Naive thymus-derived CD4-positive, alpha-beta T cell (primary cell): Measurements from ENCODE around the gene RPUSD3. TPM values are rescaled to one million over a fixed set of nuclear protein-coding genes. Genes with fewer than 3 reads are reported as not detected.

Experiments used
- polyA plus RNA-seq, 2 donors: library from polyadenylated mRNA; unstranded; fragments of 300-500 nt; fragmentation: Illumina TruSeq; gene quantifications; one replicate each; pipeline ENCODE4 v1.2.3, GENCODE V29; 2021
- total RNA-seq, 6 experiments: library from RNA in 5 of 6; stranded (reverse) in 5 of 6; gene quantifications; 1 replicate in 5 of 6; 2 replicates in 1 of 6; pipeline ENCODE4 v1.2.3 and lab custom pipeline; 2021 to 2026

The RPUSD3 gene
- total and polyA plus RNA-seq, 7 experiments from 2014 or later, result 17.7 to 72.6 (median 61.1) TPM

Other genes starting within 250 kb of the RPUSD3 start
- gene MTMR14, start 194.5 kb downstream of the RPUSD3 start, total RNA-seq, result 10 to 100 TPM; 51.0 to 92.3 (median 74.5) TPM
- 10 to 100 TPM; 53.2 to 67.9 TPM for gene MTMR14, start 194.5 kb downstream of the RPUSD3 start, polyA plus RNA-seq
- 1 to 10 TPM in 1 of 5 experiments, under 1 TPM in 2, not detected in 2; 0.16 to 1.2 (median 0.35) TPM for gene CPNE9, start 140.2 kb downstream of the RPUSD3 start, total RNA-seq
- gene CPNE9, start 140.2 kb downstream of the RPUSD3 start, polyA plus RNA-seq, result under 1 TPM in 1 of 2 donors, not detected in 1; 0.67 TPM
- gene BRPF1, start 112.3 kb downstream of the RPUSD3 start, total RNA-seq, result 10 to 100 TPM; 32.0 to 42.4 (median 39.5) TPM
- gene BRPF1, start 112.3 kb downstream of the RPUSD3 start, polyA plus RNA-seq, result 10 to 100 TPM in 1 of 2 donors, 1 to 10 TPM in 1; 9.2 to 24.6 TPM
- gene OGG1, start 94.1 kb downstream of the RPUSD3 start, total RNA-seq, result 10 to 100 TPM; 18.8 to 42.9 (median 31.6) TPM
- gene OGG1, start 94.1 kb downstream of the RPUSD3 start, polyA plus RNA-seq, result 10 to 100 TPM; 18.4 to 26.8 TPM
- gene CAMK1, start 74.1 kb downstream of the RPUSD3 start, total RNA-seq, result 10 to 100 TPM in 2 of 5 experiments, 1 to 10 TPM in 3; 2.1 to 36.3 (median 2.5) TPM
- gene CAMK1, start 74.1 kb downstream of the RPUSD3 start, polyA plus RNA-seq, result 1 to 10 TPM in 1 of 2 donors, under 1 TPM in 1; 0.85 to 2.1 TPM
- gene TADA3, start 51.5 kb downstream of the RPUSD3 start, total RNA-seq, result 10 to 100 TPM; 31.6 to 67.4 (median 36.8) TPM
- 10 to 100 TPM; 44.3 to 69.5 TPM for gene TADA3, start 51.5 kb downstream of the RPUSD3 start, polyA plus RNA-seq
- gene ARPC4, start 50.9 kb downstream of the RPUSD3 start, total RNA-seq, result 100 to 1,000 TPM; 128 to 273 (median 129) TPM
- gene ARPC4, start 50.9 kb downstream of the RPUSD3 start, polyA plus RNA-seq, result 100 to 1,000 TPM; 205 to 212 TPM
- 100 to 1,000 TPM in 1 of 5 experiments, 10 to 100 TPM in 4; 54.9 to 106 (median 68.0) TPM for gene TTLL3, start 33.7 kb downstream of the RPUSD3 start, total RNA-seq
- gene TTLL3, start 33.7 kb downstream of the RPUSD3 start, polyA plus RNA-seq, result 1 to 10 TPM; 2.5 to 3.3 TPM
- not detected for gene CIDEC, start 36.2 kb upstream of the RPUSD3 start, total RNA-seq
- not detected for gene CIDEC, start 36.2 kb upstream of the RPUSD3 start, polyA plus RNA-seq
- 10 to 100 TPM; 16.0 to 34.5 (median 28.1) TPM for gene JAGN1, start 46.6 kb upstream of the RPUSD3 start, total RNA-seq
- gene JAGN1, start 46.6 kb upstream of the RPUSD3 start, polyA plus RNA-seq, result 10 to 100 TPM; 44.8 to 54.5 TPM
- 1 to 10 TPM in 2 of 5 experiments, under 1 TPM in 3; 0.19 to 2.2 (median 0.38) TPM for gene IL17RE, start 58.8 kb upstream of the RPUSD3 start, total RNA-seq
- not detected for gene IL17RE, start 58.8 kb upstream of the RPUSD3 start, polyA plus RNA-seq
- 1 to 10 TPM in 3 of 5 experiments, under 1 TPM in 2; 0.70 to 3.2 (median 1.4) TPM for gene IL17RC, start 73.1 kb upstream of the RPUSD3 start, total RNA-seq
- 10 to 100 TPM in 1 of 2 donors, 1 to 10 TPM in 1; 8.3 to 11.9 TPM for gene IL17RC, start 73.1 kb upstream of the RPUSD3 start, polyA plus RNA-seq
- gene CRELD1, start 89.8 kb upstream of the RPUSD3 start, total RNA-seq, result 10 to 100 TPM; 21.0 to 64.9 (median 29.6) TPM
- gene CRELD1, start 89.8 kb upstream of the RPUSD3 start, polyA plus RNA-seq, result 10 to 100 TPM; 30.1 to 31.0 TPM
- 10 to 100 TPM in 2 of 5 experiments, 1 to 10 TPM in 3; 5.1 to 10.8 (median 8.8) TPM for gene PRRT3, start 108.4 kb upstream of the RPUSD3 start, total RNA-seq
- gene PRRT3, start 108.4 kb upstream of the RPUSD3 start, polyA plus RNA-seq, result 1 to 10 TPM; 5.4 to 6.4 TPM
- gene EMC3, start 142.8 kb upstream of the RPUSD3 start, total RNA-seq, result 10 to 100 TPM; 33.2 to 55.6 (median 38.9) TPM
- 10 to 100 TPM; 38.3 to 55.0 TPM for gene EMC3, start 142.8 kb upstream of the RPUSD3 start, polyA plus RNA-seq
- gene FANCD2, start 182.4 kb upstream of the RPUSD3 start, total RNA-seq, result 10 to 100 TPM; 18.3 to 41.5 (median 34.1) TPM
- gene FANCD2, start 182.4 kb upstream of the RPUSD3 start, polyA plus RNA-seq, result 1 to 10 TPM; 3.3 to 5.1 TPM